ENCODE results near the gene GMDS. TPM values are rescaled to one million over a fixed set of nuclear protein-coding genes. Genes with fewer than 3 reads are reported as not detected.

The GMDS gene
- total RNA-seq, 1 donor from 2014 or later, result 30.1 TPM

DNA sequence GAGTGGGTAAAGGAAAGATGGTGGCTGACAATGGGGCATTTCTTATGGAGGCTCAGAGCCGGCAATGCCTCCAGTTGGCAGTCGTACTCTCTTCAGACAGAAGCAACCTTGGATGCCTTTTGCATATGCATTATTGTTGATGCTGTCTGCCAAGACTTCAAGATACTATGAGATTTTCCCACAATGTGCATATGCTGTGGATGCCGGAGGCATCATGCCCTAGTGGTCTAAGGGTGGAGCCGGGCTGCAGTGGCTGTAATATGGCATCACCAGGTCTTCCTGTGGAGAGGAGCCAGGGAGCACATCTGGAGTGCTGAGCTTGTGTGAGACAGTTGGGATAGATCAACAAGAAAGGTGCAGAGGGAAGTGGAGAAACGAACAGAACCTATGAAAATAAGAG is 530.8 kb downstream of the GMDS start:
- Mint-ChIP-seq H3K4me3 (no peak overlapping the region), H3K4me1 (no peaks in the 10 kb centered on the region), H3K36me3 (ENCODE audit: low read depth) (peaks cover 17% of the 10 kb centered on the region), H3K27me3 (no peaks in the 10 kb centered on the region), H3K9me3 (no peaks in the 10 kb centered on the region), H3K27ac (no peak overlapping the region)
- POLR2A ChIA-PET, result no interaction called here
- ATAC-seq (ENCODE audit: low read depth) (no peak), DNase-seq (no peak)
- intact Hi-C loops (cut with micrococcal nuclease), result no loop called here
- CTCF ChIA-PET, result no interaction called here
- TF ChIP-seq, protein P1, sequence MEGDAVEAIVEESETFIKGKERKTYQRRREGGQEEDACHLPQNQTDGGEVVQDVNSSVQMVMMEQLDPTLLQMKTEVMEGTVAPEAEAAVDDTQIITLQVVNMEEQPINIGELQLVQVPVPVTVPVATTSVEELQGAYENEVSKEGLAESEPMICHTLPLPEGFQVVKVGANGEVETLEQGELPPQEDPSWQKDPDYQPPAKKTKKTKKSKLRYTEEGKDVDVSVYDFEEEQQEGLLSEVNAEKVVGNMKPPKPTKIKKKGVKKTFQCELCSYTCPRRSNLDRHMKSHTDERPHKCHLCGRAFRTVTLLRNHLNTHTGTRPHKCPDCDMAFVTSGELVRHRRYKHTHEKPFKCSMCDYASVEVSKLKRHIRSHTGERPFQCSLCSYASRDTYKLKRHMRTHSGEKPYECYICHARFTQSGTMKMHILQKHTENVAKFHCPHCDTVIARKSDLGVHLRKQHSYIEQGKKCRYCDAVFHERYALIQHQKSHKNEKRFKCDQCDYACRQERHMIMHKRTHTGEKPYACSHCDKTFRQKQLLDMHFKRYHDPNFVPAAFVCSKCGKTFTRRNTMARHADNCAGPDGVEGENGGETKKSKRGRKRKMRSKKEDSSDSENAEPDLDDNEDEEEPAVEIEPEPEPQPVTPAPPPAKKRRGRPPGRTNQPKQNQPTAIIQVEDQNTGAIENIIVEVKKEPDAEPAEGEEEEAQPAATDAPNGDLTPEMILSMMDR (IDR thresholded peaks at IDR 0.05), result no peak

DNA sequence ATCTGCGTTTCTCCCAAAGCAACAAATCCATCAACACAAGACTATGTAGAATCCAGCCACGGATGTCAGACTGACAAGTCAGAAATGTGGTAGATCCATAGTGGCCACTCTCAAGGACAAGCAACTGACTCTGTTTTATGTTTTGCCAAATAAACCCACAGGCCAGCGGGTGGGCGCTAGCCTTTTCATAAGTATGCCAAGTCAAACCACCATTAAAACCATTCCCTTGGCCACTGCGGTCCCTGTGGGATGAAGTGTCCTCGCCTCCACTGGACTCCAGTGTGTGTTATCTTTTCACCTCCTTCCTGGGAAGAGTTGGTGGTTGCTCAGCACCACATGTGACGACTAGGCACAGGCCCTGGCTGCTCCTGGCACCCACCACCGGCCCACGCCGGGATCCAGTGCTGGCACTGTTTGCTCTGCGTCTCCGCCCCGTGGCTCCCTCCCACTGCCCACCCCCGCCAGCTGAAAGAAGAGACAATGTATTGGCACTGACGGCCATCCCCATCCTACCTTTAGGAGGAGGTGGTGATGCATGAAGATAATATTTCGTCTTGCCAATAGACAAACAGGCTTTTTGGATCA is 532.3 kb downstream of the GMDS start:
- Mint-ChIP-seq H3K4me3 (no peak overlapping the region), H3K4me1 (no peaks in the 10 kb centered on the region), H3K9me3 (no peaks in the 10 kb centered on the region), H3K36me3 (ENCODE audit: low read depth) (peaks cover 17% of the 10 kb centered on the region), H3K27ac (no peak overlapping the region), H3K27me3 (no peaks in the 10 kb centered on the region)
- POLR2A ChIA-PET, result no interaction called here
- TF ChIP-seq, protein P1 (IDR thresholded peaks at IDR 0.05), result no peak
- CTCF ChIA-PET, result no interaction called here
- DNase-seq (no peak), ATAC-seq (ENCODE audit: low read depth) (no peak)
- intact Hi-C loops (cut with micrococcal nuclease), result no loop called here

- Mint-ChIP-seq H3K4me3 (no peak overlapping the region), H3K9me3 (no peaks in the 10 kb centered on the region), H3K36me3 (ENCODE audit: low read depth) (peaks cover 17% of the 10 kb centered on the region), H3K4me1 (no peaks in the 10 kb centered on the region), H3K27me3 (no peaks in the 10 kb centered on the region), H3K27ac (no peak overlapping the region)
- CTCF ChIA-PET, result no interaction called here
- DNase-seq (no peak), ATAC-seq (ENCODE audit: low read depth) (no peak)
- TF ChIP-seq, protein P1 (IDR thresholded peaks at IDR 0.05), result no peak
- POLR2A ChIA-PET, result no interaction called here
- intact Hi-C loops (cut with micrococcal nuclease), result no loop called here
These were observed 533.0 kb downstream of the GMDS start for GRCh38 chr6:1712451-1712850.

DNA sequence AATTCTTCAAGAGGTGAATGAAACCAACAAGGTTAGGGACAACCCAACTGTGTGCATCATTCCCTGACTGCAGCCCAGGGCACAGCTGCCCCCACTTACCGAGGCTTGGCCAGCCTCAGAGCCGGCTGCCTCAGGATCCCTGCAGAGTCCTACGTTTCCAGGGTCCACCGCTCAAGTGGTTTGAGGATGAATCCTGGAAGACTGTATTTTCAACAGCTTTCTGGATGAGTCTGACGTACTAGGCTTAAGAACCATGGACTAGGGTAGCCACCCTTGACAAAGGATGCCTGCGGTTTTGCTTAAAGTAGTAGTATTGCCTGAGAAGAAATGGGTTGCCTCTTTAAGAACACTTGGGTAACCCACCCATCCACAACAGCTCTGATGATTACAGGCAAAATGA is 534.3 kb downstream of the GMDS start:
- no peak overlapping the region for H3K4me3 Mint-ChIP-seq
- CTCF ChIA-PET, result no interaction called here

DNA sequence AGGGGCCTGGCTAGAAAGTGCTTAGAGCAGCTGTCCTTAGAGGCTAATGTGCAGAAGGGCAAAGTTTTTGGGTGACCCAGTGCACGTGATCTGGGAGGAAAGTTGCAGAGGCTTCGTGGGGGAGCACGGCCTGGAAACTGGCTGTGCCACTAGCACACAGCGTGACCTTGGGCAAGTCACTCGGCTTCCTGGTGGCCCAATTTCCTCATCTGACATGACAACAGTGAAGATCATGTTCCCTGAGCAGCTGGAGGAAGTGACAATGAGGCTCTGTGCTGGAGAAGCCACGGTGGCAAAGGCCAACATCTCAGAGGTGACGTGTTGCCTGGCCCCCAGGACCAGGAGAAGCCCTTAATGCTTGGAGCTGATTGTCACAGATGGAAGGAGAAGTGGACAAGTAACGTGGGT is 536.2 kb downstream of the GMDS start:
- H3K4me3 Mint-ChIP-seq, result no peak overlapping the region
- ChIA-PET POLR2A (no interaction called here), CTCF (no interaction called here)
- no peaks in the 10 kb centered on the region for H3K36me3 Mint-ChIP-seq (ENCODE audit: low read depth)
- TF ChIP-seq, protein P1 (IDR thresholded peaks at IDR 0.05), result no peak
- intact Hi-C loops (cut with micrococcal nuclease), result no loop called here
- H3K27me3 Mint-ChIP-seq, result no peaks in the 10 kb centered on the region
- no peak overlapping the region for H3K27ac Mint-ChIP-seq
- ATAC-seq (ENCODE audit: low read depth), result no peak
- no peaks in the 10 kb centered on the region for H3K4me1 Mint-ChIP-seq
- no peak for DNase-seq
- H3K9me3 Mint-ChIP-seq, result no peaks in the 10 kb centered on the region

More for the DNA sequence above, 534.3 kb downstream of the GMDS start:
- Mint-ChIP-seq H3K9me3 (no peaks in the 10 kb centered on the region), H3K27me3 (no peaks in the 10 kb centered on the region), H3K4me1 (no peaks in the 10 kb centered on the region), H3K36me3 (ENCODE audit: low read depth) (peaks cover 7% of the 10 kb centered on the region), H3K27ac (no peak overlapping the region)
- TF ChIP-seq, protein P1 (IDR thresholded peaks at IDR 0.05), result no peak
- intact Hi-C loops (cut with micrococcal nuclease), result no loop called here
- DNase-seq, result no peak
- POLR2A ChIA-PET, result no interaction called here
- no peak for ATAC-seq (ENCODE audit: low read depth)
